GM19043 (cell line): ENCODE results near the gene CEP170B.
"Not testable (repeated sequence)": the region's sequence is repeated elsewhere in the genome, so short reads cannot be mapped to it uniquely, and the experiment has no call there.

Experiments used
- ATAC-seq: cut with Tn5 transposase; IDR thresholded peaks from one replicate; pipeline ENCODE4 v1.9.1; 2021; ENCODE audit warnings: low read depth; ENCODE audit not compliant: unreplicated experiment

Gene CEP170B

DNA sequence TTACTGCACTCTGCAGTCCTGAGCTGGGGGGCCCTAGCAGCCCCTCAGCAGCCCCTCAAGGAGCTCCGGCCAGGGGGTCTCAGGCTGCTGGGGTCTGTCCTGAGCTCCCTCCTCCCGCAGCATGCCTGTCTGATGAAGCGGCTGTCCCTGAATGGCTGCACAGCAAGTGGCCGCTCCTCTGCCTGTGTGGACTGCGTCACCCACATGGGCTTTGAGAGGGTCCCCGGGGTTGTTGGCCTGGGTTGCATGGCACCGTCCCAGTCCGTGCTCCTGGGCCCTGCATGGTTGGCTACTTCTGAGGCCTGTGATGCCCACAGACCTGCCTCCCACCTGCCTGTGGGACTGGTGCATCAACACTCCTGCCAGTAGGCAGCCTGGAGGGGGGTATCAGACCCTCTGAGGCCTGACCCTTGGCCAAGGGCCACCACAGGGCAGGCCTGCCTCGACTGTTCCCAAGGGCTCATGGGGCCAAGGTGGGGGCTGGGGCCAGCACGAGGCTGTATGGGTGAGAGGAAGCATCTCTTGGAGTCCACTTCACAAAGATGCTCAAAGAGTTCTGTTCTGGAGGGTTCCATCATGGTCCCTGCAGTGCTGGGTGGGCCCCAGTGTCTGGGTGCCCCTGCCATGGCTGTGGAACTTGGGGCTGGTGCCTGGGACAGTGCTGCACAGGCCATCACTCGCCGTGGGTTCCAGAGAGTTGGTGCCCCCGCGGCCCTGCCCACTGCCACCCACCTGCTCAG lies 12.2 kb downstream of the CEP170B start:
- no peak for ATAC-seq

DNA sequence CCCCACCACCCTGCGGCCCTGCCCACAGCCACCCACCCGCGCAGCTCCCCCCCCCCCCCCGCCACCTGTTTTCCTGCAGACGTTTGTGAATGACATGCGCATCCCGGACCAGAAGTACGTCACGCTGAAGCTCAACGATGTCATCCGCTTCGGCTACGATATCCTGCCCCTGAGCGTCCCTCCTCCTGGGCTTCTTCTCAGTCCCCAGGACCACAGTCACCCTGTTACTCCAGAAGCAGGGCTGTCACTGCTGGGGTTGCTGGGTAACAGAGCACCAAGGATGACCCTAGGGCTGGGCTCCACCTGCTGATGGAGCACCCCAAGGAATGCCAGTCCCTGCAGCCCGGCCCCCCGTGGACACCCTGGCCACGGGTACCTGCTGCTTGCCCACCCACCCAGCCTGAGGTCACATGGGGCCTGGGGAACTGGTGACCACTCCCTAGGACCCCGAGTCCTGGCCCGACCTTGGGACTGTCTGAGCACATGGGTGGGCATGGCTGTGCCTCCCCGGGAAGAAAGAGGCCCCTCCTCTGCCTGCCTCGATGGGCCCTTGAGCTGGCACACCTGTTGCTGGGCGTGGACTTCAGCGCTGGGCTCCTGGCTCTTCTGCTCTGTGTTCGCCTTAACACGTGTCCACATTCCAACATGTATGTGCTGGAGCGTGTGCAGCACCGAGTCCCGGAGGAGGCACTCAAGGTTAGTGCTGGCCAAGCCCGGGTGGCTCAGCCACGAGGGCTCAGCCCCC lies 12.9 kb downstream of the CEP170B start:
- ATAC-seq: no peak

DNA sequence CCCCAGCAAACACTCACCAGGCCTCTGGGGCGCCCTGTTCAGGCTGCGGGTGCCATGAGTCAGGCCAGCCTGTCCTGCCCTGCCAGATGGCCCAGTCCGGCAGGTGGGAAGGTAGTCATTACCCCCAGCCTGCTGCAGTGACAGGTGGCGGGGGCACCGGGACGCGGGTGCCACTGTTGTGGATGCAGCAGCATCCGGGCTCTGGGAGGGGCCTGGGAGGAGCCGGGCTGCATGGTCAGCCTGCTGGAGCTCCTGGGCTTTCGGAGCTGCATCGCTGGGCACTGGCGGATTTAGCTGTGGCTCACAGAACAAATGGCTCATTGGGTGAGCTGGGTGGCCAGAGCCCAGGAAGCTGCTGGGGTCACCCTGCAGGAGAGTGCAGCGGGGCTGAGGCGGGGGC lies 13.5 kb downstream of the CEP170B start:
- ATAC-seq: no peak

DNA sequence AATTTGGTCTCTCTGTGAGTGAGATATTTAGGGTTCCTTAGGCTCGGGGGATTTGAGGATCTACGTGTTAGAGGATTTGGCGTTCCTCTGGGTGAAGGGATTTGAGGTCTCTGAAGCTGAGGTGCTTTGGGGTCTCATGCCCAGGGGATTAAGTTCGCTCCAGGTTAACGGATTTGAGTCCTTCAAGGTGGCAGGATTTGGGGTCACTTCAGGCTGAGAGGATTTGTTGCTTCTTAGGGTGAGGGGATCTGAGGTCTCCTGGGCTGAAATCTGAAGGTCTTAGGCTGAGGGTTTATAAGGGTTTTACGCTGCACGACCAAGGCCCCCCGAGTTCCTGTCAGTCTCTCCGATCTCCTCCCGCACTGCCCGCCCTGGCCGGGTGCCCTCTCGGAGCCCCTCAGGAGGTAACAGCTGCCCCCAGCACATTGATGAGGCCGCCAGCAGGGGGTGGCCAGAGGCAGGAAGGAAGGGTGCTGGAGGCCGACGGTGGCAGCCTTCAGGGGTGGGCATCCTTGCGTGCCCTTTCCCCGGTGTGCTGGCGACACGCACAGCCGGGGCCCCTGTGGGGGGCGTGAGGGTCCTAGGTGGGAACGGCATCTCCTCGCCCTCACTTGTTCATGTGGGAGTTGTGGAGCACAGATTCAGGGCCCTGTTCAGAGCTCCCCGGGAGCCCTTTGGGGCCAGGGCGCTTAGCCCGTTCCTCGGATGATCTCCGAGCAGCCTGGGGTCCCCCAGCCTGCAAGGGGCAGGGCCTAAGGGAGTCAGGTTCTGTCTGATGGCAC lies 14.3 kb downstream of the CEP170B start:
- ATAC-seq: no peak

DNA sequence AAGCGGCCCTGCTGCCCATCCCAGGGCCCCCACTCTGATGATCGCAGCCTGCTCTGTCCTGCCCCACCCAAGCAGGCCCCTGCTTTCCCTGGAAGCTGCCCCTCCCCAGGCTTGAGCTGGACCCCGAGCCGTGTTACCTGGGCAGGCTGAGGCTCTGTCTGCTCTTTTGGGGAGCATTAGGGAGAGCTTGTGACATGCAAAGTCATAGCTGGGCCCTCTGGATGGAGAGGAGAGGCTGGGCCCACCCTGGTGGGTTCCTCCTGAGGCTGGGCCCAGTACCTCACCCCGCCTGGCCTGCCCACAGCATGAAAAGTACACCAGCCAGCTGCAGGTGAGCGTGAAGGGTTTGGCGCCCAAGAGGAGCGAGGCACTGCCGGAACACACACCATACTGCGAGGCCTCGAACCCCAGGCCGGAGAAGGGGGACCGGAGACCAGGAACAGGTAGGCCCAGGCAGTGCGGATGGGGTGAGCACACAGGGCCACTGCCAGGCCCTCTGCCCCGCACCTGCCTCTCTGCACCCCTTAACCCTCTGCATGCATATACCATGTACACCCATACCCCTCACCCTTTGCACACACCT lies 15.0 kb downstream of the CEP170B start:
- ATAC-seq: no peak

DNA sequence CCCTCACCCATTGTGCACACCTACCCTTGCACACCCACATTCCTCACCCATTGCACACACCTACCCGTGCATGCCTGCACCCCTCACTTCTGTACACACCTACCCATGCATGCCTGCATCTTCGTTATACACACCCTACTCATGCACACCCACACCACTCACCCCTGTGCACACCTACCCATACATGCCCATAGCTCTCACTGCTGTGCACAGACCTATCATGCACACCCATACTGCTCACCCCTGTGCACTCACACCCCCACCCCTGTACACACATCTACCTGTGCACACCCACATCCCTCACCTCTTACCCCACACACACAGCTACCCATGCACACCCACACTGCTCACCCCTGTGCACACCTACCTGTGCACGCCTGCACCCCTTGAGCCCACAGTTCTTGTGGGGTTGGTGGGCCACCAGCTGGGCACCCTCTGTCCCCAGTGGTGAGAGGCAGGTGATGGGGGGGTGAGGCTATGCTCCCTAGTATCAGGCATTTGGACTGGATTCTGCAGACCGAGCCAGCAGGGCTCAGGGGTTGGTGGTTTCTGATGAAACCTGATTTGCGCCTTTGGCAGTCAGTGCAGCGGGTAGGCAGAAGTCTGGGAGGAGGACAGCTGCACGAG lies 15.6 kb downstream of the CEP170B start:
- no peak for ATAC-seq

DNA sequence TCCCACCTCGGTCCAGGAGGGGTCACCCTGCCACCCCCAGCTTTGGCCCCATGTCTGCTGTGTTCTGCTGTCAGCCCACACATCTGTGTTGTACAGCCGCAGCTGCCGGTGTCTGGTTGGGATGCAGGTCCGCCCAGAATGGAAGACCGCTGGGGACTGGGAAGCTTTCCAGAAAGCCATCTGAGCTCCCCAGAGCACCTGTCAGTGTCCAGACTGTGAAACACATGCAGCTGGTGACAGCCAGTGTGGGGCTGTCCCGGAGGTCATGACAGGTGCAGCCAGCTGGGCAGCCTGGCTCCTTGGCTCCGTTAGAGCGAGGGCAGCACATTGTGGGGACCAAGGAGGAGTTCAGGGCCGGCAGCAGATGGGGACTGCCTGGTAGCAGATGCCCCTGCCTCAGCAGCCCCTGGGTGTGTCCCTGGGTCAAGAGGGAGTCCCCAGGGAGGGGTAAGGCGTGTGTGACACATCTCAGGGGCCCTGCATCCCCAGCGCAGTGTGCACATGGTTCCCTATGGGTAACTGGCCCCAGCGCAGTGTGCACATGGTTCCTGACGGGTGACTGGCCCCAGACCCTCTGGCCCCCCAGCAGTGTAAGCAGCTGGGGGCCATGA lies 16.4 kb downstream of the CEP170B start:
- ATAC-seq: no peak

DNA sequence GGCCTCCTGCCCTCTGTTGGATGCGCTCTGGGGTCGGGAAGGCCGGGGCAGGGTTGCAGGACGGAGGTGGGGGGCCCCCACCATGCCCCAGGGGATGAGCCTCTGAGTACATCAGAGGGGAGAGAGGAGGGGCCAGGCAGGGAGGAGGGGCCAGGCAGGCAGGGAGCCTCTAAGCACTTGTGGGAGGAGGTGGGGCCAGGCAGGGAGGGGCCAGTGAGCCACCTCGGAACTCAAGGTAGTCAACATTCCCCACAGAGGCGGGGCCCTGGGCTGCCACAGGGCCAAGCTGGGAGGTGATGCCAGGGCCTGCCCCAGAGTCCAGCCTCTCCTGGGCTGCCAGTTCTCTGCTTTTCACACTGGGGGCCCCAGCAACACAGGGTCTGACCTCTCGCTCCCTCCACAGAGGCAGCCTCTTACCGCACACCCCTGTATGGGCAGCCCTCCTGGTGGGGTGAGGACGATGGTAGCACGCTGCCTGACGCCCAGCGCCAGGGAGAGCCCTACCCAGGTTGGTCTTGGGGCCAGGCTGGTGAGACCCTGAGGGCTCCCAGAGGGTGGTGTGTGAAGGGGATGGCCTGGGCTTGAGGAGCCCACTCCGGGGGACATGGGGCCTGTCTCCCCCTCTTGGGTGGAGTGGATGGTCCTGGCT lies 17.4 kb downstream of the CEP170B start:
- no peak for ATAC-seq

DNA sequence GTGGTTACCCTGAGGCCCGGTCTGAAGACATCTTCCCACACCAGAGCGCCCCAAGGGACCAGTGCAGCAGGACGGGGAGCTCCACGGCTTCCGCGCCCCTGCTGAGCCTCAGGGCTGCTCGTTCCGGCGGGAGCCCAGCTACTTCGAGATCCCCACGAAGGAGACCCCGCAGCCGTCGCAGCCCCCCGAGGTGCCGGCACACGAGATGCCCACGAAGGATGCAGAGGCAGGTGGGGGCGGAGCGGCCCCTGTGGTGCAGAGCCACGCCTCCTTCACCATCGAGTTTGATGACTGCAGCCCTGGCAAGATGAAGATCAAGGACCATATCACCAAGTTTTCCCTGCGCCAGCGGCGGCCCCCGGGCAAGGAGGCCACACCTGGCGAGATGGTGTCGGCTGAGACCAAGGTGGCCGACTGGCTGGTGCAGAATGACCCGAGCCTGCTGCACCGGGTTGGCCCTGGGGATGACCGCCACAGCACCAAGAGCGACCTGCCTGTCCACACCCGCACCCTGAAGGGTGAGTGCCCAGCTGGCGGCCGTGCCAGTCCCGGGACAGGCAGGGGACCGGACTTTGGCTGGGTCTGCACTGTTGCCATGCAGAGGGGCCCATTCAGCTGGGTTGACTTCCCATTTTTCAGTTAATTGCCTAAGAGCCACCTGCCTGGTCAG lies 18.1 kb downstream of the CEP170B start:
- ATAC-seq: no peak

DNA sequence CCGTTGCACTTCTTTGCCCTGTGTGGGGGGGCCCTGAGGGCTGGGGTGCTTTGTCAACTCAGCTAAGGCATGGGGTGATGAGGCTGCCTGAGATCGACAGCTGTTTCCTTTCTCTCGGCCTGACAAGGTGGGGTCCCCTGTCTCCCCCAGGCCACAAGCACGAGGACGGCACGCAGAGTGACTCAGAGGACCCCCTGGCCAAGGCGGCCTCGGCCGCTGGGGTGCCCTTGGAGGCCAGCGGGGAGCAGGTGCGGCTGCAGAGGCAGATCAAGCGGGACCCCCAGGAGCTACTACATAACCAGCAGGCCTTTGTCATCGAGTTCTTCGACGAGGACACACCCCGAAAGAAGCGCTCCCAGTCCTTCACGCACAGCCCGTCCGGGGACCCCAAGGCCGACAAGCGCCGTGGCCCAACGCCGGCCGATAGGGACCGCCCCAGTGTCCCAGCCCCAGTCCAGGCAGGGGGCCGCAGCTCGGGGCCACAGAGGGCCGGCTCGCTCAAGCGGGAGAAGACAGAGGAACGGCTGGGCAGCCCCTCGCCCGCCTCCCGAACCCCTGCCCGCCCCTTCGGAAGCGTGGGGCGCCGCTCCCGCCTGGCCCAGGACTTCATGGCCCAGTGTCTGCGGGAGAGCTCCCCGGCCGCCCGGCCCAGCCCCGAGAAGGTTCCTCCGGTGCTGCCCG lies 18.8 kb downstream of the CEP170B start:
- ATAC-seq: no peak

DNA sequence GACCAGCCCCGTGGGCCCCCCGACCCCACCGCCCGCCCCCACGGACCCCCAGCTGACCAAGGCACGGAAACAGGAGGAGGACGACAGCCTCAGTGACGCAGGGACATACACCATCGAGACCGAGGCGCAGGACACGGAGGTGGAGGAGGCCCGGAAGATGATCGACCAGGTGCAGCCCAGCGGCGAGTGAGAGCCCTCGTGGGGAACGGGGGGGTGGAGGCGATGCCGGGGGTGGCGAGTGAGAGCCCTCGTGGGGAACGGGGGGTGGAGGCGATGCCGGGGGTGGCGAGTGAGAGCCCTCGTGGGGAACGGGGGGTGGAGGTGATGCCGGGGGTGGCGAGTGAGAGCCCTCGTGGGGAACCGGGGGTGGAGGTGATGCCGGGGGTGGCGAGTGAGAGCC lies 19.3 kb downstream of the CEP170B start:
- ATAC-seq: not testable (repeated sequence)

DNA sequence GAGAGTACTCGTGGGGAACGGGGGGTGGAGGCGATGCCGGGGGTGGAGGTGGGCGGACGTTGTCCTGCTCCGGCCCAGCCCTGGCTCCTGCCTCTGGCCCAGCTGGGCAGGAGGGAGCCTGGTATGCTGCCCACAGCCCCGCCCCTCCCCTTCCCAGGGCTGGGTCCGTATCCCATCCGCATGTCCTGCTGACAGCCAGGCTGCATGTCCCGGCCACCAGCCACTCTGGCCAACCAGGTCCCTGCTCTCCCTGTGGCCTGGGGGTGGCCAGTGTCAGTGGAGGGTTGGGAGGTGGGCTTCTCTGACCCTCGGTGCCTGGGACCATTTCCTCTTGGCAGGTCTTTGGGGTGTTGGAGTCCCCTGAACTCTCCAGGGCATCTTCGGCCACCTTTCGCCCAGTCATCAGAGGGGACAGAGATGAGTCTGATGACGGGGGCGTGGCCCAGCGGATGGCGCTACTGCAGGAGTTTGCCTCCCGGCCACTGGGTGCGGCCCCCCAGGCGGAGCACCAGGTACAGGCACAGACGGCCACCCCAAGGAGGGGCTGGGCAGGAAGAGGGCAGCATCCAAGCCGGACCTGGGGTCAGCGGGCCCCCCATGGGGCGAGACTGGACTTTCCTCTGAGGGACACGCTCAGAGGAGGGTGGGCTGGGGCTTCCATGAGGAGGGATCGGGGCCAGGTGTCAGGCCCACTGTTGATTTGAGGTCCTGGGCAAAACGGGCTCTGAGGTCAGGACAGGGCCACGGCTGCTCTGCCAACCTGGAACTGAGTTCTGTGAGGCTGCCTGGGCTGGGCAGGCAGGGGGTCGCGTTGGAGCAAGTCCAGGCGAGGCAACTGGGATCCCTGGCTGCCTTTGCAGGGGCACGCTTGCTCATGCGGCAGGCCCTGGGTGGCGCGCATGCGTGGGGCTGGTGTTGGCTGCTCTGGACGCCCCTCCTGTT lies 20.2 kb downstream of the CEP170B start:
- no peak for ATAC-seq

DNA sequence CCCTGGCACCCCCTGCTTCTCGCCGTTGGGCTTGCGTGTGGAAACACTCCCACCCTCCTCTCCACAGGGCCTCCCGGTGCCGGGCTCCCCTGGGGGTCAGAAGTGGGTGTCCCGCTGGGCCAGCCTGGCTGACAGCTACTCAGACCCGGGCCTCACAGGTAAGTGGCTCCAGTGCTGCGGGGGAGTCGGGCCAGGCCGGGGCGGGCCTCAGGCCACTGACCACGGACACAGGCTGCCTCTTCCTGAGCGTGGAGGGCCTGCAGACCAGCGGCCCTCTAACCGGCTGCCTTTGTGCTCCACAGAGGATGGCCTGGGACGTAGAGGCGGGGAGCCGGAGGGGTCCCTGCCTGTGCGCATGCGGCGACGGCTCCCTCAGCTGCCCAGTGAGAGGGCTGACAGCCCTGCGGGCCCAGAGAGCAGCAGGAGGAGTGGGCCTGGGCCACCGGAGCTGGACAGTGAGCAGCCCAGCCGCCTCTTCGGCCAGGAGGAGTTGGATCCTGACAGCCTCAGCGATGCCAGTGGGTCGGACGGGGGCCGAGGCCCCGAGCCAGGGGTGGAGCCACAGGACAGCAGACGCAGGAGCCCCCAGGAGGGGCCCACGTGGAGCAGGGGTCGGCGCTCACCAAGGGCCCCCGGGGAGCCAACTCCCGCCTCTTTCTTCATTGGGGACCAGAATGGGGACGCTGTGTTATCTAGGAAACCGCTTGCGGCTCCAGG lies 21.1 kb downstream of the CEP170B start:
- ATAC-seq: no peak

DNA sequence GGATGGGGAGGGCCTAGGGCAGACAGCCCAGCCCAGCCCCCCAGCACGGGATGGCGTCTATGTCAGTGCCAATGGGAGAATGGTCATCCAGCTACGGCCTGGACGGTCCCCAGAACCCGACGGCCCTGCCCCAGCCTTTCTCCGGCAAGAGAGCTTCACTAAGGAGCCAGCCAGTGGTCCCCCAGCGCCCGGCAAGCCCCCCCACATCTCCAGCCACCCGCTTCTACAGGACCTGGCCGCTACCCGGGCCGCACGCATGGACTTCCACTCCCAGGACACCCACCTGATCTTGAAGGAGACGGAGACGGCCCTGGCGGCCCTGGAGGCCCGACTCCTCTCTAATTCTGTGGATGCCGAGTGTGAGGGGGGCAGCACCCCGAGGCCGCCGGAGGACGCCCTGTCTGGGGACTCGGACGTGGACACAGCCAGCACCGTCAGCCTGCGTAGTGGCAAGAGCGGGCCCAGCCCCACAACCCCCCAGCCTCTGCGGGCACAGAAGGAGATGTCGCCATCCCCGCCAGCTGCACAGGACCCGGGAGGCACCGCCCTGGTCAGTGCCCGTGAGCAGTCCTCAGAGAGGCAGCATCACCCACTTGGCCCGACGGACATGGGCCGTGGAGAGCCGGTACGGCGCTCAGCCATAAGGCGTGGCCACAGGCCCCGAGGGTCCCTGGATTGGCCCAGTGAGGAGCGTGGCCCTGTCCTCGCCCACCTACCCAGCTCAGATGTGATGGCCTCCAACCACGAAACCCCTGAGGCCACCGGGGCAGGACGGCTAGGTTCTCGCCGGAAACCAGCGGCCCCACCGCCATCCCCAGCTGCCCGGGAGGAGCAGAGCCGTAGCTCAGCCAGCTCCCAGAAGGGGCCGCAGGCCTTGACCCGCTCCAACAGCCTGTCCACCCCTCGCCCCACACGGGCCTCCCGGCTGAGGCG lies 21.9 kb downstream of the CEP170B start:
- ATAC-seq: no peak

DNA sequence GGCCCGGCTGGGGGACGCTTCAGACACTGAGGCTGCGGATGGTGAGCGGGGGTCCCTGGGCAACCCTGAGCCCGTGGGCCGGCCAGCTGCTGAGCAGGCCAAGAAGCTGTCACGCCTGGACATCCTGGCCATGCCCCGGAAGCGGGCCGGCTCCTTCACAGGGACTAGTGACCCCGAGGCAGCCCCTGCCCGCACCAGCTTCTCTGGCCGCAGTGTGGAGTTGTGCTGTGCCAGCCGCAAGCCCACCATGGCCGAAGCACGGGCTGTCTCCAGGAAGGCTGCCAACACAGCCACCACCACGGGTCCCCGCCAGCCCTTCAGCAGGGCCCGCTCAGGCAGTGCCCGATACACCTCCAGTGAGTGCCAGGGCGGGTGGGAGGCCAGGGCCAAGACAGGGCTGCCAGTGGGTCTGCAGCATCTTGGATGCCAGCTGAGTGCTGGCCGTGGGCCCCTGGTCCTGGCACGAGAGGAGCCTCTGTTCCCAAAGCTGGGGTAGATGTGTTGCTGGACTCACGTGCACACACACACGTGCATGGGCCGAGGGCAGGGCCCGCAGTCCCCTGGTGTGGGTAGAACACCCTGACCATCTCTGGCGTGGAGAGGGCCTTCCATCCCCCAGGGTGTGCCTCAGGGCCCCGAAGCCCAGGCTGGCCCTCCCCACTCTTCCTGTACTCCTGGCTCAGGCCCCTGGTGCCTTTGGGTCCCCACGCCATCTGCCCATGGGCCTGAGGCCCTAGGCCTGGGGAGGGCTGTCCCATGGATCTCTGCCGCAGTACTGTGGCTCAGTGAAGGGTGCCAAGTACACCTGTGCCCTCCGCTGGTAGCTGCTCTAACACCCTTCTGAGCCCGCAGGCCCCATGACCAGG lies 22.8 kb downstream of the CEP170B start:
- ATAC-seq: no peak
